Hindlimb muscle (tissue), 1 donor: ENCODE data around the gene SOCS1. TPM values are rescaled to one million over a fixed set of nuclear protein-coding genes. Genes with fewer than 3 reads are reported as not detected.

ENCODE experiments used
- polyA plus RNA-seq: library from polyadenylated mRNA; unstranded; fragments of 120-200 nt; gene quantifications from one replicate; pipeline ENCODE4 v1.2.1, GENCODE V29; 2013; ENCODE audit not compliant: insufficient read length

Gene SOCS1
- polyA plus RNA-seq, 1 donor: 2.9 TPM

Other genes with a start within 250 kb of the SOCS1 start
- not detected for gene TNP2, start 13.1 kb upstream of the SOCS1 start, polyA plus RNA-seq
- gene PRM3, start 17.4 kb upstream of the SOCS1 start, polyA plus RNA-seq: not detected
- not detected for gene PRM2, start 20.3 kb upstream of the SOCS1 start, polyA plus RNA-seq
- gene PRM1, start 25.1 kb upstream of the SOCS1 start, polyA plus RNA-seq: not detected
- 6.8 TPM for gene RMI2, start 89.3 kb upstream of the SOCS1 start, polyA plus RNA-seq